ENCODE data around the gene POLL. TPM values are rescaled to one million over a fixed set of nuclear protein-coding genes. Genes with fewer than 3 reads are reported as not detected.

POLL gene
- total RNA-seq, 1 donor from 2014 or later, result 27.8 TPM

- no peak overlapping the region for H3K27ac Mint-ChIP-seq (ENCODE audit: unreplicated experiment)
- peaks cover 5% of the 10 kb centered on the region for H3K4me1 Mint-ChIP-seq (ENCODE audit: low read depth, unreplicated experiment)
- no peaks in the 10 kb centered on the region for H3K79me2 ChIP-seq (ENCODE audit: insufficient read depth, low read length)
- DNase-seq (ENCODE audit: low read depth), result peak; percentile 23
- H3K9me3 Mint-ChIP-seq (ENCODE audit: unreplicated experiment), result no peaks in the 10 kb centered on the region
- H3K4me2 ChIP-seq (ENCODE audit: low read length), result no peak overlapping the region
- H3K36me3 Mint-ChIP-seq (ENCODE audit: low read depth, unreplicated experiment), result peaks cover 14% of the 10 kb centered on the region
- H3K36me3 ChIP-seq (ENCODE audit: insufficient read depth, low read length), result peaks cover 3% of the 10 kb centered on the region
- H3K27me3 Mint-ChIP-seq (ENCODE audit: low read depth, unreplicated experiment), result no peaks in the 10 kb centered on the region
- H3K9me3 ChIP-seq (ENCODE audit: insufficient read depth, low read depth, low read length), result no peaks in the 10 kb centered on the region
- FAIRE-seq, result no peak
- TF ChIP-seq EZH2 (IDR thresholded peaks at IDR 0.05; ENCODE audit: insufficient read depth, low read length) (no peak), CTCF (IDR thresholded peaks at IDR 0.05; ENCODE audit: insufficient read depth, low read depth, low read length) (peak; percentile 88)
- no peak overlapping the region for H3K4me3 ChIP-seq (ENCODE audit: insufficient read depth, low read depth, low read length)
- H3K4me3 Mint-ChIP-seq (ENCODE audit: unreplicated experiment), result no peak overlapping the region
- H2AFZ ChIP-seq (ENCODE audit: low read depth, low read length), result no peak overlapping the region
- no peaks in the 10 kb centered on the region for H3K27me3 ChIP-seq (ENCODE audit: insufficient read depth, low read length)
- no peak overlapping the region for H3K27ac ChIP-seq (ENCODE audit: low read depth, low read length)
- peaks cover 4% of the 10 kb centered on the region for H4K20me1 ChIP-seq (ENCODE audit: insufficient read depth, low read length)
- no peaks in the 10 kb centered on the region for H3K4me1 ChIP-seq (ENCODE audit: insufficient read depth, low read length)
- H3K9ac ChIP-seq (ENCODE audit: low read length), result no peak overlapping the region
Observed at GRCh38 chr10:101602761-101603398, 14.8 kb upstream of the POLL start.

- TF ChIP-seq EZH2 (IDR thresholded peaks at IDR 0.05; ENCODE audit: insufficient read depth, low read length), result no peak
- no peak for TF ChIP-seq CTCF (IDR thresholded peaks at IDR 0.05; ENCODE audit: insufficient read depth, low read depth, low read length)
- Histone ChIP-seq H3K9me3 (ENCODE audit: insufficient read depth, low read depth, low read length) (no peaks in the 10 kb centered on the region), H3K4me1 (ENCODE audit: insufficient read depth, low read length) (no peaks in the 10 kb centered on the region), H3K4me2 (ENCODE audit: low read length) (no peak overlapping the region), H4K20me1 (ENCODE audit: insufficient read depth, low read length) (peaks cover 3% of the 10 kb centered on the region), H2AFZ (ENCODE audit: low read depth, low read length) (no peak overlapping the region), H3K27ac (ENCODE audit: low read depth, low read length) (no peak overlapping the region), H3K9ac (ENCODE audit: low read length) (no peak overlapping the region), H3K27me3 (ENCODE audit: insufficient read depth, low read length) (no peaks in the 10 kb centered on the region), H3K4me3 (ENCODE audit: insufficient read depth, low read depth, low read length) (no peak overlapping the region), H3K36me3 (ENCODE audit: insufficient read depth, low read length) (no peaks in the 10 kb centered on the region), H3K79me2 (ENCODE audit: insufficient read depth, low read length) (no peaks in the 10 kb centered on the region)
- Mint-ChIP-seq H3K27me3 (ENCODE audit: low read depth, unreplicated experiment) (no peaks in the 10 kb centered on the region), H3K36me3 (ENCODE audit: low read depth, unreplicated experiment) (peaks cover 9% of the 10 kb centered on the region), H3K27ac (ENCODE audit: unreplicated experiment) (no peak overlapping the region), H3K9me3 (ENCODE audit: unreplicated experiment) (no peaks in the 10 kb centered on the region), H3K4me1 (ENCODE audit: low read depth, unreplicated experiment) (no peaks in the 10 kb centered on the region), H3K4me3 (ENCODE audit: unreplicated experiment) (no peak overlapping the region)
- FAIRE-seq (no peak), DNase-seq (ENCODE audit: low read depth) (no peak)
Observed at GRCh38 chr10:101601541-101601940, 13.5 kb upstream of the POLL start.
